ENCODE data around the gene STAM. TPM values are rescaled to one million over a fixed set of nuclear protein-coding genes. Genes with fewer than 3 reads are reported as not detected.

Gene STAM
- total and polyA plus RNA-seq, 9 of the 15 experiments (the other 6 are each of a cell fraction or from before 2014, with no cell fraction given), result 13.8 to 33.5 (median 26.4) TPM

GRCh38 chr10:17662193-17663138, 18.5 kb downstream of the STAM start (continued):
- TF ChIP-seq E4F1 (CRISPR knock-in tag; IDR thresholded peaks at IDR 0.05; ENCODE audit: borderline replicate concordance) (no peak), ZHX1 (conservative IDR thresholded peaks at IDR 0.05; ENCODE audit: low read length) (no peak), CBFB (CRISPR knock-in tag; IDR thresholded peaks at IDR 0.05) (no peak), KDM2B (CRISPR knock-in tag; IDR thresholded peaks at IDR 0.05) (no peak), GABPB1 (CRISPR knock-in tag; IDR thresholded peaks at IDR 0.05) (no peak), BHLHE40 (IDR thresholded peaks at IDR 0.05; ENCODE audit: low read length) (peak; percentile 92), POLR2B (IDR thresholded peaks at IDR 0.05; ENCODE audit: low read depth, partially characterized antibody) (no peak), MTA1 (IDR thresholded peaks at IDR 0.05; ENCODE audit: borderline replicate concordance) (peak; percentile 92), NFIC (IDR thresholded peaks at IDR 0.05) (peak; percentile 96), CREB1 (IDR thresholded peaks at IDR 0.05) (peak; percentile 77; the same call in 1 of the 2 replicates), CREB1 (CRISPR knock-in tag; IDR thresholded peaks at IDR 0.05) (no peak), HOXB6 (CRISPR knock-in tag; IDR thresholded peaks at IDR 0.05; ENCODE audit: borderline replicate concordance) (no peak), ZNF696 (CRISPR knock-in tag; conservative IDR thresholded peaks at IDR 0.05) (no peak), NR3C1 (CRISPR knock-in tag; IDR thresholded peaks at IDR 0.05) (no peak), ZFP1 (CRISPR knock-in tag; IDR thresholded peaks at IDR 0.05) (no peak), MTA2 (IDR thresholded peaks at IDR 0.05; ENCODE audit: low read depth) (peak; percentile 99), CBFA2T3 (IDR thresholded peaks at IDR 0.05) (peak; percentile 100), FOSL1 (tag; conservative IDR thresholded peaks at IDR 0.05) (peak; percentile 84), ZNF766 (CRISPR knock-in tag; conservative IDR thresholded peaks at IDR 0.05) (peak; percentile 94), NCOA4 (IDR thresholded peaks at IDR 0.05; ENCODE audit: partially characterized antibody) (peak; percentile 61), BRF2 (IDR thresholded peaks at IDR 0.05; ENCODE audit: borderline replicate concordance, insufficient read depth, insufficient read length) (no peak), ZNF589 (CRISPR knock-in tag; IDR thresholded peaks at IDR 0.05; ENCODE audit: low read depth) (peak; percentile 89)
